Activated CD8-positive, alpha-beta T cell treated with anti-CD3 and anti-CD28 coated beads for 36 hours (primary cell): ENCODE results near the gene CHRNA9. TPM values are rescaled to one million over a fixed set of nuclear protein-coding genes. Genes with fewer than 3 reads are reported as not detected.

Source experiments
- ATAC-seq: fragments of 200-7000 bp; cut with Tn5 transposase; one replicate; pipeline ENCODE4 v1.10.0; 2021; ENCODE audit warnings: mild to moderate bottlenecking, moderate library complexity
- CTCF ChIA-PET: fragments of 350-600 bp; sonication (Branson Sonifier 250); formaldehyde crosslinking; loops from one replicate; lab custom pipeline; 2021; ENCODE audit warnings: antibody characterized with exemption; lab: Charles Lee
- POLR2A ChIA-PET: fragments of 350-600 bp; sonication (Branson Sonifier 250); formaldehyde crosslinking; loops from one replicate; lab custom pipeline; 2021; ENCODE audit warnings: antibody characterized with exemption; lab: Charles Lee
- DNase-seq: peaks from one replicate; pipeline ENCODE4 v3.0.0-alpha.2; 2020
- H3K27ac Mint-ChIP-seq: one replicate; pipeline ENCODE4 v1.8.0; 2021; ENCODE audit warnings: mild to moderate bottlenecking, mixed read lengths
- H3K27me3 Mint-ChIP-seq: one replicate; pipeline ENCODE4 v1.8.0; 2021; ENCODE audit warnings: mixed read lengths
- H3K36me3 Mint-ChIP-seq: one replicate; pipeline ENCODE4 v1.8.0; 2021; ENCODE audit warnings: low read depth, mixed read lengths
- H3K4me1 Mint-ChIP-seq: one replicate; pipeline ENCODE4 v1.8.0; 2021; ENCODE audit warnings: low read depth, mixed read lengths
- H3K4me3 Mint-ChIP-seq: one replicate; pipeline ENCODE4 v1.8.0; 2021; ENCODE audit warnings: mild to moderate bottlenecking, moderate library complexity, mixed read lengths
- H3K9me3 Mint-ChIP-seq: one replicate; pipeline ENCODE4 v1.8.0; 2021; ENCODE audit warnings: mixed read lengths
- intact Hi-C: fragments of 100-400 bp; cut with micrococcal nuclease; formaldehyde crosslinking; loops from one replicate; pipeline ENCODE4 v1.10.0; 2022
- total RNA-seq, 2 experiments: library from RNA; stranded (reverse); gene quantifications; one replicate each; pipeline ENCODE4 v1.2.3, GENCODE V29; 2021
- TF ChIP-seq, protein P1 (sequence below): fragments of 200-600 bp; IDR thresholded peaks from one replicate; pipeline ENCODE4 v1.8.0; 2022; ENCODE audit warnings: antibody characterized with exemption, mild to moderate bottlenecking

Gene CHRNA9
- total RNA-seq, 2 experiments from 2014 or later = 0.11 to 0.38 TPM

DNA sequence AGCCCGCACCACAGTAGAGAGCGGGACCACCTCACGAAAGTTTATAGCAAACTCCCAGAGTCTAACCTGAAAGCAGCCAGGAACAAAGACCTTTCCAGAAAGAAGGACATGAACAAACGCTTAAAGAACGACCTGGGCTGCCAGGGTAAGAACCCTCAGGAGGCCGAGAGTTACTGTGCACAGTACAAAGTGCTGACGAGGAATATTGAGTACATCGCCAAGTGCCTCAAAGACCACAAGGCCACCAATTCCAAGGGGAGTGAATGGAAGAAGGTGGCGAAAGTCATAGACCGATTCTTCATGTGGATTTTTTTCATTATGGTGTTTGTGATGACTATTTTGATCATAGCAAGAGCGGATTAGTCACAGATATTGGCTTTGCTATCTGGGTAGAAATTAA lies 19.0 kb downstream of the CHRNA9 start:
- DNase-seq (no peak), ATAC-seq (no peak)
- no peak overlapping the region for H3K27ac Mint-ChIP-seq
- CTCF ChIA-PET = no interaction called here
- POLR2A ChIA-PET = interaction anchor here (0.6 kb wide), 2 partner anchors 346 to 919 kb away, joined by 3 read pairs; no protein-coding TSS in a partner anchor
- no peak overlapping the region for H3K4me3 Mint-ChIP-seq
- intact Hi-C loops = no loop called here
- H3K36me3 Mint-ChIP-seq = no peaks in the 10 kb centered on the region
- H3K4me1 Mint-ChIP-seq = peaks cover 6% of the 10 kb centered on the region
- TF ChIP-seq, protein P1, sequence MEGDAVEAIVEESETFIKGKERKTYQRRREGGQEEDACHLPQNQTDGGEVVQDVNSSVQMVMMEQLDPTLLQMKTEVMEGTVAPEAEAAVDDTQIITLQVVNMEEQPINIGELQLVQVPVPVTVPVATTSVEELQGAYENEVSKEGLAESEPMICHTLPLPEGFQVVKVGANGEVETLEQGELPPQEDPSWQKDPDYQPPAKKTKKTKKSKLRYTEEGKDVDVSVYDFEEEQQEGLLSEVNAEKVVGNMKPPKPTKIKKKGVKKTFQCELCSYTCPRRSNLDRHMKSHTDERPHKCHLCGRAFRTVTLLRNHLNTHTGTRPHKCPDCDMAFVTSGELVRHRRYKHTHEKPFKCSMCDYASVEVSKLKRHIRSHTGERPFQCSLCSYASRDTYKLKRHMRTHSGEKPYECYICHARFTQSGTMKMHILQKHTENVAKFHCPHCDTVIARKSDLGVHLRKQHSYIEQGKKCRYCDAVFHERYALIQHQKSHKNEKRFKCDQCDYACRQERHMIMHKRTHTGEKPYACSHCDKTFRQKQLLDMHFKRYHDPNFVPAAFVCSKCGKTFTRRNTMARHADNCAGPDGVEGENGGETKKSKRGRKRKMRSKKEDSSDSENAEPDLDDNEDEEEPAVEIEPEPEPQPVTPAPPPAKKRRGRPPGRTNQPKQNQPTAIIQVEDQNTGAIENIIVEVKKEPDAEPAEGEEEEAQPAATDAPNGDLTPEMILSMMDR = no peak
- H3K27me3 Mint-ChIP-seq = no peaks in the 10 kb centered on the region
- no peaks in the 10 kb centered on the region for H3K9me3 Mint-ChIP-seq

DNA sequence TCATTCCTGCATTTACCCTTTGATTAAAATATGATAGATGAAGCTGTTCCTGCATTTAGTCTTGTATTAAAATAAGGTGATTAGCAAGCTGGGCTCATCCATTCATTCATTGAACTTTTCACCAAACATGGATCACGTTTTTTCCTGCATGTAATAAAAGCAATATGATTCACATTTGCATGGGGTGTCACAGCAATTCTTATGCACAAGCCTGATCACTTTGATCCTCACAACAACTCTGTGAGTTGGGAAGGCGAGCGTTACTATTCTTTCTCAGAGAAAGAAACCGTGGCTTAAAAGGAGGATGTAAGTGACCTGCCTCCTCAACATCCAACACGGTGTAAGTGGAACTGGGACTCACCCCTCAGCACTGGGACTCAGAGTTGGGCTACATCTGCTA lies 20.0 kb downstream of the CHRNA9 start:
- Mint-ChIP-seq H3K4me3 (no peak overlapping the region), H3K9me3 (no peaks in the 10 kb centered on the region), H3K4me1 (no peaks in the 10 kb centered on the region), H3K27ac (no peak overlapping the region), H3K36me3 (no peaks in the 10 kb centered on the region), H3K27me3 (no peaks in the 10 kb centered on the region)
- intact Hi-C loops = no loop called here
- ChIA-PET POLR2A (no interaction called here), CTCF (no interaction called here)
- DNase-seq = no peak
- TF ChIP-seq, protein P1 = no peak
- no peak for ATAC-seq

DNA sequence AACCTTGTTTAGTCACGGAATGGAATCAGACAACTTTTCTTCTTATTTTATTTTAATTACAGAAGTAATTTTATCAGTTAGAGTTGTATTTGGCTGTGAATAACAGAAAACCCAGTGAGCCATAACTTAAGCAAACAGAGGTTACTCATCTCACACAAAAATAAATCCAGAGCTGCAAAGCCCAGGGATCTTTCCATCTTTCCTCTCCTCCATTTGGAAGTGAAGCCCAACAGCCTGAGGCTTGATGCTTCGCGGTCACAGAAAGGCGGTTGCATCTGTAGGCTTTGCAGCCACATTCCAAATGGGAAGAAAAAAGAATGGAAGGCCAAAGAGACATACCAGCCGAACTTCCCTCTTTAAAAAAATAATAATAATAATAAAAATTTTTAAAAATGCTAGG lies 22.6 kb downstream of the CHRNA9 start:
- POLR2A ChIA-PET = no interaction called here

DNA sequence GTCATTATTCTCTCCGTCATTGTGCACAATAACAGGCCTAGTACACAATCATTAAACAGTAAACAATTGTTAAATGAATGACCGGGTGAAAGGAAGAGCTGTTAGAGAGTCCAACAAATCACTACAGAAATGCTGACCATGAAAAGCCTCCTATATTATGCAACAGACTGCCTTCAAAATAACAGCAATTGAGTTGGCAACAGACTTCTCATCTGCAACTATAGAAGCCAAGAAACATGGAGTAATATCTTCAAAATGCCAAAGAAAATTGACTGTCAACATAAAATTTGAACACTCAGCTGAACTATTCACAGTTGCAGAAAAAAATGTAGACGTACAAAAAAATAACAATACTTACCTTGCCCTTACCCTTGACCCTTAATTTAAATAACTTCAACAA lies 26.2 kb downstream of the CHRNA9 start:
- intact Hi-C loops = no loop called here
- H3K4me1 Mint-ChIP-seq = no peaks in the 10 kb centered on the region
- ChIA-PET CTCF (interaction anchor here (1.3 kb wide), 1 partner anchor 11 kb away, joined by 3 read pairs; no protein-coding TSS in a partner anchor), POLR2A (no interaction called here)
- H3K36me3 Mint-ChIP-seq = no peaks in the 10 kb centered on the region
- TF ChIP-seq, protein P1 = no peak
- H3K4me3 Mint-ChIP-seq = no peak overlapping the region
- no peak for ATAC-seq
- peaks cover 2% of the 10 kb centered on the region for H3K9me3 Mint-ChIP-seq
- no peak for DNase-seq
- H3K27me3 Mint-ChIP-seq = no peaks in the 10 kb centered on the region
- H3K27ac Mint-ChIP-seq = no peak overlapping the region

More for the DNA sequence above, 22.6 kb downstream of the CHRNA9 start:
- DNase-seq (no peak), ATAC-seq (no peak)
- Mint-ChIP-seq H3K27ac (no peak overlapping the region), H3K9me3 (peaks cover 2% of the 10 kb centered on the region), H3K4me3 (no peak overlapping the region), H3K27me3 (no peaks in the 10 kb centered on the region), H3K36me3 (no peaks in the 10 kb centered on the region), H3K4me1 (no peaks in the 10 kb centered on the region)
- TF ChIP-seq, protein P1 = no peak
- intact Hi-C loops = no loop called here
- CTCF ChIA-PET = no interaction called here

DNA sequence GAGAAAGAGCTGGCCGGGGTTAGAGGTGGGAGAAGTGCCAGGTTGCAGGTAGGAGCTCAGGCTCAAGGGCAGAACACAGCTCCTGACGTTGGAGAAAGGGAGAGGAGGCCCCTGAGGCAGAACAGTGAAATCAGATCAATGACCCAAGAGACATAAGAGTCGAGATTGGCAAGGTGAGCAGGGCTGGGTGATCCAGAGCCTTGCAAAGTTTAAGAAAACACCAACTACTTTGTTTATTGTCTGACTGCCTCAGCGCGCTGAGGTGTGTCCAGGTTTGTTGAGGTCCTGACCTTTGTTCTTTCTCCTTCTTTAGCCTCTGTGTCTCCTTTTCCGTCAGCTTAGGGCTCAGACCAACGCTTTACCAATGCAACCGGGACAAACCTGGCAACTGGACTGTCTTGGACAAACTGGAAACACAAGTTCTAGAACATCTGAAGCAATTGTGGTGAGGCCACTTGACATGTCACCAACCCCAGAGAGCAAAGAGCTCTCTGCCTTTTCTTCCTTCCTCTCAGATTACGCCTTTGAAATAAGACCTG lies 28.3 kb downstream of the CHRNA9 start:
- no peak overlapping the region for H3K4me3 Mint-ChIP-seq

More for the DNA sequence above, 28.3 kb downstream of the CHRNA9 start:
- peaks cover 2% of the 10 kb centered on the region for H3K9me3 Mint-ChIP-seq
- ATAC-seq (no peak), DNase-seq (no peak)
- H3K36me3 Mint-ChIP-seq = no peaks in the 10 kb centered on the region
- POLR2A ChIA-PET = no interaction called here
- H3K27ac Mint-ChIP-seq = no peak overlapping the region
- no peaks in the 10 kb centered on the region for H3K4me1 Mint-ChIP-seq
- no peaks in the 10 kb centered on the region for H3K27me3 Mint-ChIP-seq
- TF ChIP-seq, protein P1 = no peak
- CTCF ChIA-PET = interaction anchor here (1.5 kb wide), 1 partner anchor 38 kb away, joined by 5 read pairs; no protein-coding TSS in a partner anchor
- intact Hi-C loops = no loop called here
